Fibroblast of lung (primary cell): ENCODE measurements around the gene IMPDH1. TPM values are rescaled to one million over a fixed set of nuclear protein-coding genes. Genes with fewer than 3 reads are reported as not detected.

Source experiments
- polyA plus RNA-seq, 2 donors: library from polyadenylated mRNA; depleted of rRNA in 1 of 2; stranded (reverse) in 1 of 2; unstranded in 1 of 2; fragments of >200 nt; gene quantifications; 2 replicates each; pipeline ENCODE4 v1.2.1, GENCODE V29; 2011 to 2012; ENCODE audit warnings: missing spikeins in 1 of 2
- total RNA-seq: library from RNA; depleted of rRNA; stranded (reverse); fragments of >200 nt; gene quantifications from 2 replicates; pipeline ENCODE4 v1.2.1, GENCODE V29; 2014

Gene IMPDH1
- total and polyA plus RNA-seq, 2 donors (not counting 1 experiment from before 2014, with no cell fraction given): 30.2 to 56.5 TPM

Other genes starting within 250 kb of the IMPDH1 start
- gene LEP, start 168.7 kb downstream of the IMPDH1 start, total RNA-seq: 0.26 and 2.8 TPM in 2 replicates
- gene LEP, start 168.7 kb downstream of the IMPDH1 start, polyA plus RNA-seq: 0.36 TPM in 1 of 2 replicates, not detected in the other
- 9.5 and 11.2 TPM in 2 replicates for gene RBM28, start 66.1 kb downstream of the IMPDH1 start, total RNA-seq
- gene RBM28, start 66.1 kb downstream of the IMPDH1 start, polyA plus RNA-seq: 22.9 and 24.3 TPM in 2 replicates
- under 0.01 and 0.26 TPM in 2 replicates for gene PRRT4, start 48.3 kb downstream of the IMPDH1 start, total RNA-seq
- gene PRRT4, start 48.3 kb downstream of the IMPDH1 start, polyA plus RNA-seq: 0.03 TPM in 2 replicates
- gene HILPDA, start 45.9 kb upstream of the IMPDH1 start, total RNA-seq: 17.7 and 30.8 TPM in 2 replicates
- gene HILPDA, start 45.9 kb upstream of the IMPDH1 start, polyA plus RNA-seq: 14.8 and 20.1 TPM in 2 replicates
- 25.4 and 30.9 TPM in 2 replicates for gene METTL2B, start 66.8 kb upstream of the IMPDH1 start, total RNA-seq
- gene METTL2B, start 66.8 kb upstream of the IMPDH1 start, polyA plus RNA-seq: 25.5 and 28.8 TPM in 2 replicates